Keratinocyte (primary cell): Measurements from ENCODE around the gene DLL4.

Experiments used
- EZH2 ChIP-seq: IDR thresholded peaks from one replicate; pipeline ENCODE4 v1.6.1; 2012; ENCODE audit warnings: inconsistent platforms, mild to moderate bottlenecking, low read length, moderate library complexity
- TF ChIP-seq, protein P1 (sequence below), 3 experiments: IDR thresholded peaks in 1 of 3; conservative IDR thresholded peaks in 1 of 3; optimal IDR thresholded peaks in 1 of 3; 2 replicates in 2 of 3; 3 replicates in 1 of 3; pipeline versions ENCODE3 to v1.5.1; 2011; ENCODE audit warnings: low read length in 3 of 3, mild to moderate bottlenecking in 3 of 3, moderate library complexity in 2 of 3, control low read depth in 1 of 3, inconsistent platforms in 1 of 3; ENCODE audit not compliant: insufficient read depth in 2 of 3; ENCODE audit errors: extremely low read depth in 1 of 3

DNA sequence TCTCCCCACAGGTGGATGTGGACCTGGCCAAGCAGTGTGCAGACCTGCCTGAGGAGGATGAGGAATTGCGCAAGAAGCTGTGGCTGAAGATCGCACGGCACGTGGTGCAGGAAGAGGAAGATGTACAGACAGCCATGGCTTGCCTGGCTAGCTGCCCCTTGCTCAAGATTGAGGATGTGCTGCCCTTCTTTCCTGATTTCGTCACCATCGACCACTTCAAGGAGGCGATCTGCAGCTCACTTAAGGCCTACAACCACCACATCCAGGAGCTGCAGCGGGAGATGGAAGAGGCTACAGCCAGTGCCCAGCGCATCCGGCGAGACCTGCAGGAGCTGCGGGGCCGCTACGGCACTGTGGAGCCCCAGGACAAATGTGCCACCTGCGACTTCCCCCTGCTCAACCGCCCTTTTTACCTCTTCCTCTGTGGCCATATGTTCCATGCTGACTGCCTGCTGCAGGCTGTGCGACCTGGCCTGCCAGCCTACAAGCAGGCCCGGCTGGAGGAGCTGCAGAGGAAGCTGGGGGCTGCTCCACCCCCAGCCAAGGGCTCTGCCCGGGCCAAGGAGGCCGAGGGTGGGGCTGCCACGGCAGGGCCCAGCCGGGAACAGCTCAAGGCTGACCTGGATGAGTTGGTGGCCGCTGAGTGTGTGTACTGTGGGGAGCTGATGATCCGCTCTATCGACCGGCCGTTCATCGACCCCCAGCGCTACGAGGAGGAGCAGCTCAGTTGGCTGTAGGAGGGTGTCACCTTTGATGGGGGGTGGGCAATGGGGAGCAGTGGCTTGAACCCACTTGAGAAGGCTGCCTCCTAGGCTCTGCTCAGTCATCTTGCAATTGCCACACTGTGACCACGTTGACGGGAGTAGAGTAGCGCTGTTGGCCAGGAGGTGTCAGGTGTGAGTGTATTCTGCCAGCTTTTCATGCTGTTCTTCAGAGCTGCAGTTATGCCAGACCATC, 26.3 kb upstream of the DLL4 start:
- TF ChIP-seq, protein P1, sequence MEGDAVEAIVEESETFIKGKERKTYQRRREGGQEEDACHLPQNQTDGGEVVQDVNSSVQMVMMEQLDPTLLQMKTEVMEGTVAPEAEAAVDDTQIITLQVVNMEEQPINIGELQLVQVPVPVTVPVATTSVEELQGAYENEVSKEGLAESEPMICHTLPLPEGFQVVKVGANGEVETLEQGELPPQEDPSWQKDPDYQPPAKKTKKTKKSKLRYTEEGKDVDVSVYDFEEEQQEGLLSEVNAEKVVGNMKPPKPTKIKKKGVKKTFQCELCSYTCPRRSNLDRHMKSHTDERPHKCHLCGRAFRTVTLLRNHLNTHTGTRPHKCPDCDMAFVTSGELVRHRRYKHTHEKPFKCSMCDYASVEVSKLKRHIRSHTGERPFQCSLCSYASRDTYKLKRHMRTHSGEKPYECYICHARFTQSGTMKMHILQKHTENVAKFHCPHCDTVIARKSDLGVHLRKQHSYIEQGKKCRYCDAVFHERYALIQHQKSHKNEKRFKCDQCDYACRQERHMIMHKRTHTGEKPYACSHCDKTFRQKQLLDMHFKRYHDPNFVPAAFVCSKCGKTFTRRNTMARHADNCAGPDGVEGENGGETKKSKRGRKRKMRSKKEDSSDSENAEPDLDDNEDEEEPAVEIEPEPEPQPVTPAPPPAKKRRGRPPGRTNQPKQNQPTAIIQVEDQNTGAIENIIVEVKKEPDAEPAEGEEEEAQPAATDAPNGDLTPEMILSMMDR (optimal IDR thresholded peaks at IDR 0.05 in 1 of 3, IDR thresholded peaks at IDR 0.05 in 1 of 3, conservative IDR thresholded peaks at IDR 0.05 in 1 of 3; ENCODE audit: extremely low read depth in 1 of 3, insufficient read depth in 2 of 3, low read length in 3 of 3) = peak in 1 of 3 experiments; percentile 12
- no peak for TF ChIP-seq EZH2
